ENCODE data around the gene AATK. TPM values are rescaled to one million over a fixed set of nuclear protein-coding genes. Genes with fewer than 3 reads are reported as not detected.

Gene AATK
- total RNA-seq, 1 experiment from 2014 or later = 4.4 TPM

DNA sequence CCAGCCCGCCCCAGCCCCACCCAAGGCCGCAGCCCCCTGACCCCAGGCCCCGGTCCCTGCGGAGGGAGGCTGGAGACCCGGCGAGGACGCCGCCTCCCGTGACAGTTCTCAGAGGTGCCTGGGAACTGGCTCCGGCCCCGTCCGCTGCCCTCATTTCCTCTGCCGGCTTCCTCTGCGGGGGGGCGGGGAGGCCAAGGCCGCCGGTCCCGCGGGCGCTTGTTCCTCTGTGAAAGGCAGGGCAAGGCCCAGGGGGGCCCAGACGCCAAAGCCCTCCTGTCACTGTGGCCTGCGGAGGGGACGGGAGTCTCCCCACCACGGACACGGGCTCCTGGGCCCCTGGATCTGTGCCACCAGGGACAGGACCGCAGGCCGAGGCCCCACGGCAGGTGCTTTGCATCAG is 5.7 kb downstream of the AATK start:
- Histone ChIP-seq H3K4me3 (replicated peaks in 1 of 2; ENCODE audit: low read depth in 1 of 2, low read length in 2 of 2) (no peak overlapping the region), H3K9me2 (ENCODE audit: insufficient read depth) (no peaks in the 10 kb centered on the region), H3K4me2 (ENCODE audit: low read length) (no peak overlapping the region), H2AFZ (ENCODE audit: low read depth, low read length, poor library complexity, severe bottlenecking) (no peak overlapping the region), H3K27ac (ENCODE audit: low read depth, low read length) (no peak overlapping the region), H3K9ac (ENCODE audit: low read length) (no peak overlapping the region), H3K79me2 (ENCODE audit: insufficient read depth, low read length) (no peaks in the 10 kb centered on the region), H3K27me3 (ENCODE audit: insufficient read depth, low read length) (no peaks in the 10 kb centered on the region), H4K20me1 (ENCODE audit: insufficient read depth) (no peaks in the 10 kb centered on the region), H3K9me3 (ENCODE audit: control insufficient read depth in 1 of 2, insufficient read depth in 1 of 2, low read depth in 1 of 2, low read length in 2 of 2) (no peaks in the 10 kb centered on the region), H3K36me3 (ENCODE audit: control insufficient read depth in 1 of 2, insufficient read depth in 2 of 2, low read length in 2 of 2) (no peaks in the 10 kb centered on the region), H3K4me1 (ENCODE audit: control insufficient read depth in 1 of 2, insufficient read depth in 2 of 2, low read length in 2 of 2) (peaks cover 0 to 5% of the 10 kb centered on the region in 2 experiments; a peak in 1 of 4 replicates)
- TF ChIP-seq YY1 (IDR thresholded peaks at IDR 0.05; ENCODE audit: extremely low read depth, insufficient replicate concordance, low read depth, low read length) = no peak
- TF ChIP-seq ELF1 (IDR thresholded peaks at IDR 0.05; ENCODE audit: borderline replicate concordance, low read depth) = no peak
- no peak for TF ChIP-seq CBX3 (IDR thresholded peaks at IDR 0.05; ENCODE audit: low read depth)
- TF ChIP-seq SIN3A (IDR thresholded peaks at IDR 0.05; ENCODE audit: low read depth) = no peak
- no peak for TF ChIP-seq POLR2A (IDR thresholded peaks at IDR 0.05; ENCODE audit: borderline replicate concordance, extremely low read depth, insufficient read depth, insufficient read length)
- TF ChIP-seq SRF (IDR thresholded peaks at IDR 0.05; ENCODE audit: low read depth) = no peak
- TF ChIP-seq REST (IDR thresholded peaks at IDR 0.05; ENCODE audit: low read depth) = no peak
- TF ChIP-seq ZFX (IDR thresholded peaks at IDR 0.05) = no peak
- TF ChIP-seq TCF7L2 (IDR thresholded peaks at IDR 0.05; ENCODE audit: borderline replicate concordance, extremely low read depth, insufficient read depth, insufficient read length) = no peak
- no peak for TF ChIP-seq POLR2AphosphoS5 (IDR thresholded peaks at IDR 0.05; ENCODE audit: low read depth, low read length)
- TF ChIP-seq MAX (IDR thresholded peaks at IDR 0.05) = no peak
- TF ChIP-seq EGR1 (IDR thresholded peaks at IDR 0.05; ENCODE audit: low read depth) = no peak
- no peak for TF ChIP-seq JUND (IDR thresholded peaks at IDR 0.05)
- ChIA-PET CTCF (no interaction called here), POLR2A (no interaction called here), RAD21 (ENCODE audit: low non-redundant PET in 1 of 2, low total read pairs in 2 of 2, uncharacterized antibody in 2 of 2, unreplicated experiment in 2 of 2) (no interaction called here)
- BruUV-seq (replicated peaks) = no TSS peak
- ATAC-seq = no peak
- DNase-seq (ENCODE audit: low read depth, low spot score) = no peak
- intact Hi-C loops (cut with micrococcal nuclease) = no loop called here

Measured in HCT116 (cell line).